GM19099 (cell line): ENCODE data around the gene ZFAND3.

Source experiments
- POLR2A ChIP-seq: IDR thresholded peaks from 3 replicates; pipeline ENCODE4 v1.6.1; 2011; ENCODE audit warnings: low read depth; ENCODE audit not compliant: insufficient read length; ENCODE audit errors: extremely low read depth

Gene ZFAND3

DNA sequence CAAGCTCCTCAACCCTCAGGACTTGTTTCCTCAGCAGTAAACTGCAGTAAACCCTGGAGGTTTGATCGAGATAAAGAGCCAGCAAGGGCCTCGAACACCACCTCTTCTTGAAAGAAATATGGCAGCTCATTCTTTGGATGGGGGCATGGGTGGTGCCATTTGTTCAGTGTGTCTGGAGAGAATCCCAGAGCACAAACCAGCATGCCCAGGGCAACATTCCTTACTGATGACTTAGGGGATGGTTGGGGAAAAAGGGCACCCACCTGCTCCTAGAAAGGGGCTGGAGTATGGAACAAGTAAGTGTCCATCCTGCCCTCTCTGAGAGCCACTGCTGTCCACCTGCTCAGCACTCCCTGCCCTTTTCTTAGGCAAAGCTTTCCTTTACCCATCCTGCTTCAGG, 31.3 kb upstream of the ZFAND3 start:
- no peak for TF ChIP-seq POLR2A

DNA sequence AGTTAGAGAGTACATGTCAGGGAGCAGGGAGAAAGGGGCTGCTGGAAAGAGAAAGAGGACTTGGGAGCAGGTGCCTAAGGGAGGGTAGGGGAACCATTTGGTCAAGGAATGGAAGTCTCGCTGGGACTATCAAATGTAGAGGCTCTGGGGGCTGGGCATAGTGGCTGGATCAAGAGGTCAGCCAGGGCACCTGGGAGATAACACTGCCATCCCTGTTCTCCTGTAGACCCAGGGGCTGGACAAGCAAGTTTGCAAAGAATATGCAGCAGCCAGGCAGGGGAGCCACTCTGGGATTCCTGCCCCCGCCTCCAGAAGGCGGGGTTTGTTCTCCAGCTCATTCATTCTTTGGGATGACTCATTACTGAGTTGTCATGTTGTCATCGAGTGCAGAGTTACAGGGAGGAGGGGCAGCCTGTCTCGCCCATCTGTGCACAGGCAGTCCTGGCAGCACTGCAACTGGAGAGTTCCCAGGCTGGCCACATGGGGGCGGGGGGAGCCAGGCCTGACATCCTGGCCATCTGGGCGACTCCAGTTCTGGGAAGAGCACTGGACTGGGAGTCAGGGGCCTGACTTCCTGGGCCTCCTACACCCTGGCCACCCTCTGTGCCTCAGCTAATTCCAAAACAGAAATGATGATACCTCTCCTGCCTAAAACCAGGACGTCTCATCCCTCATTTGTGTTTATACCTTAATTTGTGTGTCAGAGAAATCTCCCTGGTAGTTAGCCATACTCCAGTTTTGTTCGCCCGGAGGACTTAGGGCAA, 28.2 kb upstream of the ZFAND3 start:
- no peak for TF ChIP-seq POLR2A

DNA sequence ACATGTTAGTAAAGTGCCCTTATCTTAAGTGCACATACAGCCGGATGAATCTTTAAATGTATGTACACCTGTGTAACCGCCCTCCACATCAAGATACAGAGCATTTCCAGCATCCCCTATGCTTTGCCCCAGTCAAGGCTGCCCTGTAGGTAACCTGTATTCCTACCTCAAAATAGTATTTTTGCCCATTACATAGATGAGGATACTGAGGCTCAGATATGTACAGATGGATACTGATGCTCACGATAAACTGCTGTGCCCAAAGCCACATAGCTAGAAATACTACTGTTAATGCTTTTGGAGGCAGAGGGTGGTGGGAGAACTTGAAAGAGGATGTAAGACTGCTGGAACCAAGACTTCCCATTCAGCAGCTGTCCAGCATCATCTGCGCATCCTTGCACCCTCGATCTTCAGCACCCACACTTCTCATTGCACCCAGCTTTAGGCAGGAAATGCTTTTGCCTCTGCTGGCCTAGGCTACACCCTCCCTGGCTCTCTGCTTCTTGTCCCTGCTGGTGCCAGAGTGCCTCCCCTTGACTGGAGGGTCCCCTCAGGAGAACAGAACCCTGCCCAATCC, 27.0 kb upstream of the ZFAND3 start:
- TF ChIP-seq POLR2A, result no peak

DNA sequence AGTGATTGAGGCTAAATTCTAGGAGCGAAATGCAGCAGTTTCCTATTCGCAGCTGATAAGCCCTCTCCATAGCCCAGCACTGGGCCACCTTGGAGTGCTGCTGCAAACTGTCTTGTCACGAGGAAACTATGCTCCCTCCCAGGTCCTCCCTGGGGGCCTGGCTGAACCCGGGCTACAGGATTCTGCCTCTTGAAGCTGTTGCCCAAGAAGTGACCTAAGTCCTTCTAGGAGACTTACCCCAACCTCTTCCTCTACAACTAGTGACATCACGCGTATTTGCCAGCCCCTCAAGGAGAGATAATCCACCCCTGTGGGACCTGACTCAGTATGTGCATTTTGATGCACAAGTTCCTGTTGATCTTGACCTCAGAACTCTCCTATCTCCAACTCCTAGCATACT, 26.5 kb upstream of the ZFAND3 start:
- no peak for TF ChIP-seq POLR2A

- no peak for TF ChIP-seq POLR2A
These were observed 24.7 kb upstream of the ZFAND3 start for GRCh38 chr6:37794825-37795224.

DNA sequence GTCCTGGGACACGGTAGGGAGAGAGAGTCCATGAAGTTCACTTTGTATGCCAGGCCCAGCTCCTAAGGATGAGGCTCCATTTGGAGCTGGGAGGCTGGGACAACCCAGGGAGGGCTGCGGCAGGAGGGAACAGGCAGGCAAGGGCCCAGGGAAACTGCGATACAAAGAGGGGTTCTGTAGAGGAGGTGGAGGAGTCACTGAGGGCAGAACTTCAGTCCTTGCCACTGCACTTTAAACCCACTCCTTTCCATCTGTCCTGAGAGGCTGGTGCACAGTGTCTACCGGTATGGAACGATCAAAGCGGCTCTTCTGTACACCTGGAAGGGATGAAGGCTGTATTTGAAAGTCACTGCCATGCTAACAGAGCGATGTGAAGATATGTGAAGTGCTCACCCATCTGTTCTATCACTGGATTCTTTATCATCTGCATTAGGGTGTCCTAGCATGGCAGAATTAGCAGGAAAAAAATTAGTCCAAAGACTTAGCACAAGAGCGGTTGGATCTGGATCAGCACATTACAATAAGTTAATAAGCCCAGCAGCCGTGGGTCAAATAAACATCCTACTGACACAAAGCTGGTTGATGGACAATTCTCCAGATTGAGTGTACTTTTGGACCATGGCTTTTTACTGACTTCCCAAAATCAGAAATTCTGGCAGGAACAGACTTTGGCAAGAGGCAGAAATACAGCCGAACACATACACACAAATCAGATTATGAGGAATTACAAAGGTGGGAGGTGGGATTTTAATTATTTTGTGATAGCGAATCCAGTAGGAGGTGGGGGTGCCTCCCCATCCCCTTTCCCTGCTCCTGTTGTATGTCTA, 20.9 kb upstream of the ZFAND3 start:
- no peak for TF ChIP-seq POLR2A

GRCh38 chr6:37799263-37799644, 20.3 kb upstream of the ZFAND3 start:
- TF ChIP-seq POLR2A, result no peak

DNA sequence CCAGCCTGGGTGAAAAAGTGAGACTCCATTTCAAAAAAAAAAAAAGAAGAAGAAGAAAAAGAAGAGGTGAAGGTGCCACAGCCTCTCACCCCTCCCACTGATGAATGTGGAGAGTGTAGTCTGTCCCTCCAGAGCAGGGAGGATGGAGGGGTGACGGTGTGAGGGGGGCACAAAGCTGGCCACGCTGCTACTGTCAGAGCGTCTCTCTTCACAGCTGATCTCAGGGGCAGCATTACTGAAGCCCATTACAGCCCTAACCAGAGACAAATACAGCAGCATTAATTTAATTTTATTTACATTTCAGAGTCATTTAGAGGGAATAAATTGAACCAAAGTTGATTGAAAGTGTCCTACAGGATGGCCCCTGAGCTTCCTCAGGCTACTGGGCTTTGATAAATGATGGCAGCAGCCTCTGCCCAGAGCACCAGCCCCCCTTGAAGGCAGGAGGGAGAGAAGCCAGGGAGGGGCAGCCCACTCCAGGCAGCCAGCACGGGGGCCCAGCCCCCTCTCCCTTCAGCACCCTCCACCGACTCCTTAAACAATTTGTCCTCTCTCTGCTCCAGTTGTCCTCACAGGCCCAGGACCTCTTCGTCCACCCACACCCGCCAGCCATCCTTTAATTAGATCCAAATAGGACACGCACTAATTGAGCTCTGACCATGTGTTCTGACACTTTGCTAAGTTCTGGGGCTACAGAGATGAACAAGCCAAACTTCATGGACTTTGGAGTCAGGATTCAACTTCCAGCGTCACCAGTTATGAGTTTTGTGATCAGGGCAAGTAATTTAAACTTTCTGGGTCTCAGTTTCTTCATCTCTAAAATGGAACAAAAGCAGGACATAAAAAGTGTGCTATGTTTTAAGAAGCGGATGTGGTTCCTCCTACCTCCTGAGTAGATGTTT, 18.6 kb upstream of the ZFAND3 start:
- no peak for TF ChIP-seq POLR2A

DNA sequence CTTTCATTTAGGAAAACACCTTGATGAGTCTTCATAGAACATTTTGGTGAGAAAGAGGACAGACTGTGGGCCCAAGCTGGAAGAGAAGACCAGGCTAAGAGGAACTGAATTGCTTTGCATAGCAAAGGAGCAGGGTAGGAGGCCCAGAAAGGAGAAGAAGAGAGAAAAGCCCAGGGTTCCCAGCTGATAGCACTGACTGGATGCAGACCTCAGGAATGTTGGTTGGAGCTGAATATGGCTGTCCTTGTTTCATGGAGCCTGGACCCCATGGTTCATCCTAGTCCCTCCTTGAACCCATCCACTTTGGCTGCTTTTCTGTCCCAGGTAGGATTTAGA, 18.0 kb upstream of the ZFAND3 start:
- TF ChIP-seq POLR2A, result no peak

GRCh38 chr6:37802810-37803209, 16.7 kb upstream of the ZFAND3 start:
- TF ChIP-seq POLR2A, result no peak

GRCh38 chr6:37804586-37804985, 14.9 kb upstream of the ZFAND3 start:
- TF ChIP-seq POLR2A, result no peak

GRCh38 chr6:37806213-37806612, 13.3 kb upstream of the ZFAND3 start:
- TF ChIP-seq POLR2A, result no peak

- TF ChIP-seq POLR2A, result no peak
These were observed 11.9 kb upstream of the ZFAND3 start for GRCh38 chr6:37807656-37808055.

- TF ChIP-seq POLR2A, result no peak
These were observed 10.4 kb upstream of the ZFAND3 start for GRCh38 chr6:37809197-37809543.

DNA sequence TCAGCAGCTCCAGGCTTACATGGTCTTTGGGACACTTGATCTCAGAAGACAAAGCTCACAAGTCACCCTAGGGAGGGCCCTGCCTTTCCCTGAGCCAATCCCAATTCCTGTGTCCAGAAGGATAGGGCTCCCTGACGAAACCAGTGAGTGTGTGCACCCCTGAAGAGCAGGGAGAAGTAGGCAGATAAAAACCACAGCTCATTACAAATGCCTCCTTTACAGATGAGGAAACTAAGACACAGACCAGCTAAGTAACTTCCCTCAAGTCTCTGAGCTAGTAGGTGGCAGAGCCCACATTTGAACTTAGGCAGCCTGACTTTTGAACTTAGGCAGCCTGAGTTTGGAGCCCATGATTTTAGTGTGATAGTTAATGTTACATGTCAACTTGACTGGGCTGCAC, 6.7 kb upstream of the ZFAND3 start:
- TF ChIP-seq POLR2A, result no peak
